HCT116 (cell line): ENCODE measurements around the gene CNTN2. TPM values are rescaled to one million over a fixed set of nuclear protein-coding genes. Genes with fewer than 3 reads are reported as not detected.

Experiments used
- ATAC-seq: fragments of 200-7000 bp; cut with Tn5 transposase; 2 replicates; pipeline ENCODE4 v1.9.1; 2020; ENCODE audit warnings: mild to moderate bottlenecking, moderate library complexity
- BruUV-seq: library from RNA; stranded (reverse); fragments of 400-500 nt; replicated peaks from 2 replicates; lab custom pipeline; 2021; lab: Mats Ljungman, UMichigan
- CTCF ChIA-PET: fragments of 300-600 bp; sonication (Branson Sonifier 250); formaldehyde crosslinking; loops from one replicate; lab custom pipeline; 2021; ENCODE audit warnings: antibody characterized with exemption; lab: Charles Lee
- POLR2A ChIA-PET: fragments of 300-600, 350-600 bp; sonication (Branson Sonifier 250); formaldehyde crosslinking; loops from one replicate; lab custom pipeline; 2021; ENCODE audit warnings: antibody characterized with exemption; lab: Charles Lee
- RAD21 ChIA-PET, 2 experiments: fragments of 300-600 bp; sonication (Branson Sonifier 250); formaldehyde crosslinking; loops; one replicate each; lab custom pipeline; 2023; ENCODE audit warnings: low total read pairs in 2 of 2; ENCODE audit not compliant: uncharacterized antibody in 2 of 2, unreplicated experiment in 2 of 2, low non-redundant PET in 1 of 2; lab: Charles Lee
- DNase-seq: peaks from one replicate; pipeline ENCODE4 v3.0.0-alpha.2; 2010; ENCODE audit warnings: low read depth, low spot score
- H2AFZ ChIP-seq: fragments of 200-600 bp; shearing (Covaris generic), sonication (generic); 2 replicates; pipeline ENCODE4 v1.6.1; 2017; ENCODE audit warnings: low read depth, mixed run types, mixed read lengths, antibody characterized with exemption, low read length; ENCODE audit not compliant: poor library complexity, severe bottlenecking
- H3K27ac ChIP-seq: 2 replicates; pipeline ENCODE4 v1.5.1; 2012; ENCODE audit warnings: low read depth, low read length
- H3K27me3 ChIP-seq: fragments of 200-600 bp; sonication (generic); 2 replicates; pipeline ENCODE4 v1.6.1; 2016; ENCODE audit warnings: mixed run types, low read length, mixed read lengths; ENCODE audit not compliant: insufficient read depth
- H3K36me3 ChIP-seq, 2 experiments: fragments of 200-500 bp in 1 of 2; fragments of 200-600 bp in 1 of 2; sonication (Bioruptor generic) in 1 of 2; sonication (generic) in 1 of 2; 2 replicates each; pipeline versions ENCODE4 v1.5.1 to v1.6.1; 2014 to 2016; ENCODE audit warnings: low read length in 2 of 2, inconsistent platforms in 1 of 2, mixed read lengths in 1 of 2, mixed run types in 1 of 2; ENCODE audit not compliant: insufficient read depth in 2 of 2, control insufficient read depth in 1 of 2
- H3K4me1 ChIP-seq, 2 experiments: fragments of 200-600 bp in 1 of 2; sonication (generic) in 1 of 2; 2 replicates each; pipeline versions ENCODE4 v1.5.1 to v1.6.1; 2012 to 2017; ENCODE audit warnings: low read length in 2 of 2, inconsistent platforms in 1 of 2, mild to moderate bottlenecking in 1 of 2, mixed read lengths in 1 of 2, mixed run types in 1 of 2, moderate library complexity in 1 of 2; ENCODE audit not compliant: insufficient read depth in 2 of 2, control insufficient read depth in 1 of 2
- H3K4me2 ChIP-seq: fragments of 200-600 bp; sonication (generic); 2 replicates; pipeline ENCODE4 v1.6.1; 2017; ENCODE audit warnings: mixed run types, low read length, mixed read lengths
- H3K4me3 ChIP-seq, 2 experiments: fragments of 200-600 bp in 1 of 2; sonication (generic) in 1 of 2; replicated peaks in 1 of 2; 2 replicates each; pipeline ENCODE4 v1.5.1; 2011 to 2016; ENCODE audit warnings: low read length in 2 of 2, control low read depth in 1 of 2, low read depth in 1 of 2, mild to moderate bottlenecking in 1 of 2, mixed read lengths in 1 of 2, mixed run types in 1 of 2
- H3K79me2 ChIP-seq: fragments of 200-600 bp; sonication (generic); 2 replicates; pipeline ENCODE4 v1.6.1; 2017; ENCODE audit warnings: mild to moderate bottlenecking, mixed run types, low read length, moderate library complexity, mixed read lengths; ENCODE audit not compliant: insufficient read depth
- H3K9ac ChIP-seq: fragments of 200-600 bp; sonication (generic); 2 replicates; pipeline ENCODE4 v1.6.1; 2016; ENCODE audit warnings: low read length, mixed read lengths
- H3K9me2 ChIP-seq: fragments of 200-600 bp; sonication (generic), shearing (Covaris generic); 2 replicates; pipeline ENCODE4 v1.6.1; 2017; ENCODE audit warnings: mixed run types, mild to moderate bottlenecking, moderate library complexity; ENCODE audit not compliant: insufficient read depth
- H3K9me3 ChIP-seq, 2 experiments: fragments of 200-500 bp in 1 of 2; fragments of 200-600 bp in 1 of 2; sonication (Bioruptor generic) in 1 of 2; sonication (generic) in 1 of 2; 2 replicates each; pipeline ENCODE4 v1.6.1; 2014 to 2017; ENCODE audit warnings: low read length in 2 of 2, mixed read lengths in 2 of 2, inconsistent platforms in 1 of 2, low read depth in 1 of 2, mild to moderate bottlenecking in 1 of 2, mixed run types in 1 of 2, moderate library complexity in 1 of 2; ENCODE audit not compliant: control insufficient read depth in 1 of 2, insufficient read depth in 1 of 2
- H4K20me1 ChIP-seq: fragments of 200-600 bp; sonication (generic), shearing (Covaris generic); 2 replicates; pipeline ENCODE4 v1.6.1; 2017; ENCODE audit warnings: mixed run types, mild to moderate bottlenecking, moderate library complexity; ENCODE audit not compliant: insufficient read depth
- ATF3 ChIP-seq: IDR thresholded peaks from 2 replicates; pipeline ENCODE4 v1.6.1; 2012
- CBX3 ChIP-seq: IDR thresholded peaks from 2 replicates; pipeline ENCODE4 v1.6.1; 2012; ENCODE audit warnings: low read depth
- CEBPB ChIP-seq: IDR thresholded peaks from 2 replicates; pipeline ENCODE4 v1.6.1; 2012; ENCODE audit warnings: low read depth
- CTCF ChIP-seq, 3 experiments: fragments of 200-600 bp in 1 of 3; sonication (generic) in 1 of 3; IDR thresholded peaks in 2 of 3; conservative IDR thresholded peaks in 1 of 3; 2 replicates each; pipeline ENCODE4 v1.5.1; 2012 to 2017; ENCODE audit warnings: low read depth in 2 of 3, low read length in 2 of 3, antibody characterized with exemption in 1 of 3, borderline replicate concordance in 1 of 3, control low read depth in 1 of 3, mild to moderate bottlenecking in 1 of 3, mixed read lengths in 1 of 3, mixed run types in 1 of 3, moderate library complexity in 1 of 3; ENCODE audit not compliant: insufficient read depth in 1 of 3
- EGR1 ChIP-seq: IDR thresholded peaks from 2 replicates; pipeline ENCODE4 v1.6.1; 2012; ENCODE audit warnings: low read depth
- ELF1 ChIP-seq: IDR thresholded peaks from 2 replicates; pipeline ENCODE4 v1.6.1; 2012; ENCODE audit warnings: low read depth, borderline replicate concordance
- EZH2 ChIP-seq: fragments of 200-600 bp; sonication (generic); IDR thresholded peaks from 2 replicates; pipeline ENCODE4 v1.6.1; 2017; ENCODE audit warnings: antibody characterized with exemption, mixed run types
- EZH2phosphoT487 ChIP-seq: fragments of 200-600 bp; IDR thresholded peaks from 2 replicates; pipeline ENCODE4 v1.6.1; 2018; ENCODE audit warnings: antibody characterized with exemption, borderline replicate concordance
- JUND ChIP-seq: IDR thresholded peaks from 2 replicates; pipeline ENCODE4 v1.6.1; 2012
- POLR2A ChIP-seq: IDR thresholded peaks from 2 replicates; pipeline ENCODE4 v1.7.0; 2011; ENCODE audit warnings: borderline replicate concordance; ENCODE audit not compliant: insufficient read depth, insufficient read length; ENCODE audit errors: extremely low read depth
- POLR2AphosphoS5 ChIP-seq: IDR thresholded peaks from 2 replicates; pipeline ENCODE4 v1.6.1; 2011; ENCODE audit warnings: mild to moderate bottlenecking, low read depth, low read length, moderate library complexity
- SIN3A ChIP-seq: IDR thresholded peaks from 2 replicates; pipeline ENCODE4 v1.6.1; 2012; ENCODE audit warnings: low read depth
- SRF ChIP-seq: IDR thresholded peaks from 2 replicates; pipeline ENCODE4 v1.6.1; 2012; ENCODE audit warnings: low read depth
- TCF7L2 ChIP-seq: IDR thresholded peaks from 2 replicates; pipeline ENCODE4 v1.7.0; 2011; ENCODE audit warnings: borderline replicate concordance, inconsistent platforms; ENCODE audit not compliant: insufficient read depth, insufficient read length; ENCODE audit errors: extremely low read depth
- YY1 ChIP-seq: IDR thresholded peaks from 2 replicates; pipeline ENCODE4 v1.6.1; 2011; ENCODE audit warnings: low read length, low read depth, moderate library complexity, mild to moderate bottlenecking; ENCODE audit not compliant: insufficient replicate concordance; ENCODE audit errors: extremely low read depth
- ZBTB33 ChIP-seq: IDR thresholded peaks from 2 replicates; pipeline ENCODE4 v1.6.1; 2011; ENCODE audit warnings: mild to moderate bottlenecking, low read length, moderate library complexity; ENCODE audit not compliant: insufficient replicate concordance; ENCODE audit errors: extremely low read depth
- ZFX ChIP-seq: fragments of 450-650 bp; IDR thresholded peaks from 2 replicates; pipeline ENCODE4 v1.6.1; 2017
- ZNF274 ChIP-seq: fragments of 200-500 bp; sonication (Bioruptor generic); IDR thresholded peaks from 2 replicates; pipeline ENCODE4 v1.6.1; 2014; ENCODE audit warnings: mild to moderate bottlenecking, low read depth, low read length, inconsistent platforms
- intact Hi-C: fragments of 100-400 bp; cut with micrococcal nuclease; formaldehyde crosslinking; loops from 2 replicates; pipeline ENCODE4 v1.10.0; 2022
- total RNA-seq: library from RNA; stranded (reverse); gene quantifications from one replicate; pipeline ENCODE4 v1.2.1, GENCODE V29; 2021; ENCODE audit not compliant: unreplicated experiment

CNTN2 gene
- total RNA-seq, 1 experiment from 2014 or later, result 0.15 TPM

- BruUV-seq, result no TSS peak
- RAD21 ChIA-PET, result no interaction called here
- H3K9me3 ChIP-seq, result no peaks in the 10 kb centered on the region
- CTCF ChIA-PET, result no interaction called here
- POLR2A ChIA-PET, result no interaction called here
- H3K27me3 ChIP-seq, result no peaks in the 10 kb centered on the region; the same call in 1 of the 2 replicates
- intact Hi-C loops, result no loop called here
- H3K27ac ChIP-seq, result no peak overlapping the region
- no peak for ATAC-seq
- no peak for DNase-seq
- H3K9me2 ChIP-seq, result no peaks in the 10 kb centered on the region
- no peak overlapping the region for H2AFZ ChIP-seq
- no peak overlapping the region for H3K4me2 ChIP-seq
- H3K9ac ChIP-seq, result no peak overlapping the region
- no peak for TF ChIP-seq POLR2AphosphoS5
- no peak for TF ChIP-seq EZH2phosphoT487
- TF ChIP-seq ELF1, result no peak
- no peak for TF ChIP-seq JUND
- TF ChIP-seq CEBPB, result no peak
- no peak for TF ChIP-seq ZNF274
- TF ChIP-seq ZFX, result no peak
- no peak for TF ChIP-seq ZBTB33
- no peak for TF ChIP-seq CTCF (IDR thresholded peaks at IDR 0.05 in 2 of 3, conservative IDR thresholded peaks at IDR 0.05 in 1 of 3; ENCODE audit: borderline replicate concordance in 1 of 3, insufficient read depth in 1 of 3, low read depth in 2 of 3, low read length in 2 of 3)
- TF ChIP-seq SRF, result no peak
- TF ChIP-seq ATF3, result no peak
- TF ChIP-seq EGR1, result no peak
- TF ChIP-seq POLR2A, result no peak
- TF ChIP-seq TCF7L2, result no peak
- TF ChIP-seq EZH2, result no peak
- no peak for TF ChIP-seq CBX3
- TF ChIP-seq SIN3A, result no peak
- TF ChIP-seq YY1, result no peak
- H3K4me3 ChIP-seq, result no peak overlapping the region
- H3K36me3 ChIP-seq, result no peaks in the 10 kb centered on the region
- H3K79me2 ChIP-seq, result no peaks in the 10 kb centered on the region
- no peaks in the 10 kb centered on the region for H4K20me1 ChIP-seq
- 0 out of 4 replicates have a peak, but pooled peaks cover 0 to 3% of the 10 kb centered on the region in 2 experiments for H3K4me1 ChIP-seq
These were observed 26.4 kb upstream of the CNTN2 start for GRCh38 chr1:205016584-205016983.
